Measurements from ENCODE around the gene GSTA2. TPM values are rescaled to one million over a fixed set of nuclear protein-coding genes. Genes with fewer than 3 reads are reported as not detected.
"Not testable (repeated sequence)": the region's sequence is repeated elsewhere in the genome, so short reads cannot be mapped to it uniquely, and the experiment has no call there.

Gene GSTA2
- total RNA-seq, 1 donor from 2014 or later, result not detected

GRCh38 chr6:52707963-52708680, 55.2 kb downstream of the GSTA2 start:
- TF ChIP-seq EZH2 (IDR thresholded peaks at IDR 0.05), result no peak
- no peak for TF ChIP-seq EZH2phosphoT487 (IDR thresholded peaks at IDR 0.05)
- no peak for TF ChIP-seq CTCF (IDR thresholded peaks at IDR 0.05)
- H3K27me3 ChIP-seq, result no peaks in the 10 kb centered on the region
- H3K4me3 ChIP-seq, result no peak overlapping the region
- H3K27ac ChIP-seq, result no peak overlapping the region
- peaks cover 17% of the 10 kb centered on the region for H3K9me3 ChIP-seq (ENCODE audit: low read depth)
- H3K36me3 ChIP-seq, result no peaks in the 10 kb centered on the region
- no peaks in the 10 kb centered on the region for H4K20me1 ChIP-seq (ENCODE audit: low read depth)
- no peaks in the 10 kb centered on the region for H3F3A ChIP-seq (ENCODE audit: low read depth)
- Mint-ChIP-seq H3K27me3 (ENCODE audit: insufficient read depth, low read depth) (peaks cover 2% of the 10 kb centered on the region), H3K27ac (no peak overlapping the region), H3K4me3 (no peak overlapping the region), H3K4me1 (no peaks in the 10 kb centered on the region), H3K36me3 (no peaks in the 10 kb centered on the region), H3K9me3 (peaks cover 9% of the 10 kb centered on the region)
- no peak overlapping the region for H2AFZ ChIP-seq (replicated peaks)
- H3K4me2 ChIP-seq, result no peak overlapping the region
- H3K79me2 ChIP-seq (ENCODE audit: low read depth), result no peaks in the 10 kb centered on the region
- peaks cover 5% of the 10 kb centered on the region for H3K4me1 ChIP-seq
- DNase-seq (ENCODE audit: low spot score), result no peak
- no peak overlapping the region for H3K9ac ChIP-seq

GRCh38 chr6:52706001-52706400, 57.3 kb downstream of the GSTA2 start:
- Mint-ChIP-seq H3K27me3 (ENCODE audit: insufficient read depth, low read depth) (peaks cover 2% of the 10 kb centered on the region), H3K27ac (no peak overlapping the region)
- no peaks in the 10 kb centered on the region for H4K20me1 ChIP-seq (ENCODE audit: low read depth)

GRCh38 chr6:52704781-52705502, 58.3 kb downstream of the GSTA2 start:
- not testable (repeated sequence) for H3K9ac ChIP-seq; H3K4me3 Mint-ChIP-seq; H3F3A ChIP-seq (ENCODE audit: low read depth); H3K36me3 ChIP-seq; H3K9me3 Mint-ChIP-seq; H3K79me2 ChIP-seq (ENCODE audit: low read depth); H3K4me1 Mint-ChIP-seq; H4K20me1 ChIP-seq (ENCODE audit: low read depth); H3K4me2 ChIP-seq; H3K27me3 Mint-ChIP-seq (ENCODE audit: insufficient read depth, low read depth); H3K36me3 Mint-ChIP-seq; H3K27ac Mint-ChIP-seq; H3K27ac ChIP-seq; H3K4me3 ChIP-seq; H3K27me3 ChIP-seq; H2AFZ ChIP-seq (replicated peaks); H3K4me1 ChIP-seq; DNase-seq (ENCODE audit: low spot score)
- H3K9me3 ChIP-seq (ENCODE audit: low read depth), result peaks cover 17% of the 10 kb centered on the region

More at GRCh38 chr6:52706001-52706400, 57.3 kb downstream of the GSTA2 start:
- no peaks in the 10 kb centered on the region for H3K36me3 ChIP-seq
- no peak overlapping the region for H3K4me3 ChIP-seq
- no peak overlapping the region for H3K4me3 Mint-ChIP-seq
- H3K4me1 Mint-ChIP-seq, result no peaks in the 10 kb centered on the region
- no peak overlapping the region for H3K27ac ChIP-seq
- H3K27me3 ChIP-seq, result no peaks in the 10 kb centered on the region
- H2AFZ ChIP-seq (replicated peaks), result no peak overlapping the region
- peaks cover 5% of the 10 kb centered on the region for H3K4me1 ChIP-seq
- H3K36me3 Mint-ChIP-seq, result no peaks in the 10 kb centered on the region
- DNase-seq (ENCODE audit: low spot score), result no peak
- H3K79me2 ChIP-seq (ENCODE audit: low read depth), result no peaks in the 10 kb centered on the region
- H3K9me3 ChIP-seq (ENCODE audit: low read depth), result peaks cover 17% of the 10 kb centered on the region
- no peak overlapping the region for H3K9ac ChIP-seq
- H3K4me2 ChIP-seq, result no peak overlapping the region
- H3K9me3 Mint-ChIP-seq, result peaks cover 9% of the 10 kb centered on the region
- TF ChIP-seq EZH2phosphoT487 (IDR thresholded peaks at IDR 0.05) (no peak), CTCF (IDR thresholded peaks at IDR 0.05) (no peak), EZH2 (IDR thresholded peaks at IDR 0.05) (no peak)
- H3F3A ChIP-seq (ENCODE audit: low read depth), result no peaks in the 10 kb centered on the region

GRCh38 chr6:52704060-52704459, 59.2 kb downstream of the GSTA2 start:
- Histone ChIP-seq H3K27ac (no peak overlapping the region), H4K20me1 (ENCODE audit: low read depth) (no peaks in the 10 kb centered on the region), H3K4me3 (no peak overlapping the region), H3K4me2 (no peak overlapping the region), H3K27me3 (no peaks in the 10 kb centered on the region), H3K79me2 (ENCODE audit: low read depth) (no peaks in the 10 kb centered on the region), H3K9ac (no peak overlapping the region), H3K4me1 (peaks cover 5% of the 10 kb centered on the region), H3F3A (ENCODE audit: low read depth) (no peaks in the 10 kb centered on the region), H3K9me3 (ENCODE audit: low read depth) (peaks cover 17% of the 10 kb centered on the region), H2AFZ (replicated peaks) (no peak overlapping the region), H3K36me3 (no peaks in the 10 kb centered on the region)
- no peak for DNase-seq (ENCODE audit: low spot score)
- TF ChIP-seq CTCF (IDR thresholded peaks at IDR 0.05) (no peak), EZH2 (IDR thresholded peaks at IDR 0.05) (no peak), EZH2phosphoT487 (IDR thresholded peaks at IDR 0.05) (no peak)
- Mint-ChIP-seq H3K4me1 (no peaks in the 10 kb centered on the region), H3K36me3 (no peaks in the 10 kb centered on the region), H3K9me3 (peaks cover 9% of the 10 kb centered on the region), H3K27me3 (ENCODE audit: insufficient read depth, low read depth) (peaks cover 3% of the 10 kb centered on the region), H3K27ac (no peak overlapping the region), H3K4me3 (no peak overlapping the region)

Data from neural progenitor cell (in vitro differentiated cells).